Small intestine (tissue), 7 donors: ENCODE data around the gene FAM234B. TPM values are rescaled to one million over a fixed set of nuclear protein-coding genes. Genes with fewer than 3 reads are reported as not detected.

Experiments used
- DNase-seq, 2 donors: peaks; one replicate each; pipeline versions ENCODE4 v3.0.0 to v3.0.0-alpha.2; 2013
- FAIRE-seq: peaks from 2 replicates; lab custom pipeline; 2012; peaks lifted over from hg19 to GRCh38; lab: Jason Lieb, UNC
- H3K27ac ChIP-seq, 3 donors: one replicate each; pipeline ENCODE4 v1.5.1; 2013; ENCODE audit warnings: low read length in 2 of 3, mild to moderate bottlenecking in 2 of 3, control low read depth in 1 of 3, inconsistent platforms in 1 of 3, low read depth in 1 of 3, moderate library complexity in 1 of 3
- H3K27me3 ChIP-seq, 3 donors: one replicate each; pipeline ENCODE4 v1.6.1; 2013; ENCODE audit warnings: low read length in 3 of 3, inconsistent platforms in 1 of 3; ENCODE audit not compliant: control insufficient read depth in 3 of 3, insufficient read depth in 3 of 3
- H3K36me3 ChIP-seq, 3 donors: one replicate each; pipeline ENCODE4 v1.6.1; 2013; ENCODE audit warnings: low read length in 3 of 3, inconsistent platforms in 1 of 3, low read depth in 1 of 3, mild to moderate bottlenecking in 1 of 3, moderate library complexity in 1 of 3; ENCODE audit not compliant: control insufficient read depth in 3 of 3, insufficient read depth in 2 of 3
- H3K4me1 ChIP-seq, 3 donors: one replicate each; pipeline ENCODE4 v1.6.1; 2013; ENCODE audit warnings: low read length in 2 of 3, inconsistent platforms in 1 of 3, low read depth in 1 of 3, mild to moderate bottlenecking in 1 of 3, moderate library complexity in 1 of 3; ENCODE audit not compliant: control insufficient read depth in 3 of 3, insufficient read depth in 2 of 3
- H3K4me3 ChIP-seq, 3 donors: one replicate each; pipeline ENCODE4 v1.5.1; 2013; ENCODE audit warnings: low read length in 3 of 3, control low read depth in 1 of 3, inconsistent platforms in 1 of 3, low read depth in 1 of 3, mild to moderate bottlenecking in 1 of 3, moderate library complexity in 1 of 3
- H3K9me3 ChIP-seq, 2 donors: one replicate each; pipeline ENCODE4 v1.6.1; 2013; ENCODE audit warnings: low read depth in 1 of 2, low read length in 1 of 2; ENCODE audit not compliant: control insufficient read depth in 2 of 2, insufficient read depth in 1 of 2
- WGBS, 3 donors: extraction: QIAGEN DNeasy Blood & Tissue Kit; methylation state at CpG; one replicate each; pipeline ENCODE4 v1.1.7; 2013; 5-methylcytosine and 5-hydroxymethylcytosine counted together
- polyA plus RNA-seq, 4 donors: library from polyadenylated mRNA; stranded (reverse) in 3 of 4; unstranded in 1 of 4; fragments of 200-250 nt in 3 of 4; fragments of 120-200 nt in 1 of 4; gene quantifications; one replicate each; pipeline versions ENCODE4 v1.2.1 to v1.2.3, GENCODE V29; 2013
- donor health status: healthy with polysubstance abuse.
- donor health status: control.
- donor health status: control.
- donor health status: Bipolar disorder and iron deficiency.
- donor health status: healthy.

The FAM234B gene
- polyA plus RNA-seq, 4 donors = 0.45 to 7.8 (median 1.4) TPM

DNA sequence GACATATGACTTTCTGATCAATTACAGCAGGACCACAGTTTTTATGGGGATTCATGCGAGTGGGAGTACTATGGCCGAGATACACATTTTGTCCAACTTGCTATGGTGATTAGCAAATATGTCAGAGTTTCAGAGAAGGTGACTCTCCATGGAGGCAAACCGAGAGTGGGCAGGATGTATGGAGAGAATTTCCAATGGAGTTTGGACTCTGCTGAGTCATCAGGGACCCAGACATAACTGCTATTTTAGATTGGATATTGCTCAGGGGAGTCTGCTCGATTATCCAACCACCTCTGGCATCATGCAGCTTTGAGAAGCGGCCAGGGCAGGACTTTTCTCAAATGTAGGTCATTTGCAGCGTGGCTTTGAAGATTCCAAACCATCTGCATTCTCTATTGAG, 68.8 kb downstream of the FAM234B start:
- no peak overlapping the region for H3K27ac ChIP-seq
- no peaks in the 10 kb centered on the region for H3K9me3 ChIP-seq
- DNase-seq = peak in 1 of 2 donors; percentile 55
- H3K4me3 ChIP-seq = no peak overlapping the region
- FAIRE-seq = no peak
- H3K4me1 ChIP-seq = peaks cover 0 to 2% (median 0%) of the 10 kb centered on the region in 3 donors
- 60 to 83% (median 72%) methylated on average over 6 of the region's 6 CpGs for WGBS, 3 donors
- peaks cover 0 to 3% (median 0%) of the 10 kb centered on the region in 3 donors for H3K27me3 ChIP-seq
- H3K36me3 ChIP-seq = no peaks in the 10 kb centered on the region

DNA sequence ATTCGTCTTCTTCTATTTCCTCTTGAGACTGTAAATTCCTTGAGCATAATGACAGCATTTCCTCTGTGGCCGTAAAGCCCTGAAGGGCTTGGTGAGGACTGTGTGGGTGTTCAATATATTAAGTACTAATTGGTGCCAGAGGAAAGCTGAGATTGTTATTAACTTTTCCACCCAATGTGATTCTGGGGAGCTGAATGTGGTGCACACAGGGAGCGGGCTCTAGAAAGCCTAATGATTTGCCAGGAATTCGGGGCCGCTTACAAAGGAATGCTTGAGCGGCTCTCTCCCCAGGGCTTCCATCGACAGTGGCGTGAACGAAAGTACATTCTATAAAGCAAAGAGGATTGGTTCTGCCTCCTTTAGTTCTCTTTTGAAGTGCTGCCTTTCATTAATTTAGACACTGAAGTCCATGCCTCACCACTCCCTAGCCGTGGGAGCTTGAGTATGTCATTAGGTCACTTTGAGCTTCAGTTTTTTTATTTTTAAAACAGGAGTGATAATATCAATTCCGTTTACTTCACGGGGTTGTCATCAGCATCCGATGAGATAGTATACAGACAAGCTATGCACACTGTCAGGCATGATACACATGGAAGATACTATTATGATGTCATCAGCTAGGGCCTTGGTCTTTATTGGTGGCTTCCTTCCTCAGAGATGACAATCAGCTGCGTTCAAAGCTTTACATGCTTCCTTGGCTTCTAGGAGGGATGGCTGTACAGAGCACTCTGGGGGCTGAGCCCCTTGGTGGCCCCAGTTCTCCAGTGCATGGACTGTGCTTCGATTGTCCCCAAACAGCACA, 70.3 kb downstream of the FAM234B start:
- no peaks in the 10 kb centered on the region for H3K36me3 ChIP-seq
- FAIRE-seq = no peak
- no peak overlapping the region for H3K27ac ChIP-seq
- peaks cover 0 to 2% (median 0%) of the 10 kb centered on the region in 3 donors for H3K4me1 ChIP-seq
- H3K27me3 ChIP-seq = peaks cover 0 to 3% (median 0%) of the 10 kb centered on the region in 3 donors
- WGBS, 3 donors = 80 to 85% (median 83%) methylated on average over 15 of the region's 15 CpGs
- H3K4me3 ChIP-seq = no peak overlapping the region
- DNase-seq = no peak
- H3K9me3 ChIP-seq = no peaks in the 10 kb centered on the region

DNA sequence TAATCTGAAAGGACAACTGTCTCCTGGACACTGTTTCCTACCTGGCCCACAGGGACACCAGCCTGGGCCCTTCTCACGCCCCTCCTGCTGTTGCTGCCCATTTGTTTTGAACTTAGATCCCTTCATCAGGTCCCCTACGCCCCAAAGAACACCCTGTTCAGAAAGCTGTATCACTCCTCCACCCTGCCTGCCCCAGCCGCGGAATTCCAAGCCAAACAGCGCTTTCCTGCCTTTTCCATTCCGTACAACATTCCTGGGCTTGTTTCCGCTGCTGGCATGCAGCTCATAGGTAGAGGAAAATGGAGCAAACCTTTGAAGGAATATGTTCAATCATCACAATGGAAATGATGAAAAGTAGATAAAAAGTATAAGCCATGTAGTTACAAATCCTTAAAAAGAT, 72.1 kb downstream of the FAM234B start:
- no peak overlapping the region for H3K27ac ChIP-seq
- no peak for DNase-seq
- WGBS, 3 donors = 82 to 85% (median 83%) methylated on average over 7 of the region's 7 CpGs
- no peak for FAIRE-seq
- peaks cover 0 to 3% (median 0%) of the 10 kb centered on the region in 3 donors for H3K27me3 ChIP-seq
- no peaks in the 10 kb centered on the region for H3K36me3 ChIP-seq
- peaks cover 0 to 2% (median 0%) of the 10 kb centered on the region in 3 donors for H3K4me1 ChIP-seq
- H3K4me3 ChIP-seq = no peak overlapping the region
- no peaks in the 10 kb centered on the region for H3K9me3 ChIP-seq

DNA sequence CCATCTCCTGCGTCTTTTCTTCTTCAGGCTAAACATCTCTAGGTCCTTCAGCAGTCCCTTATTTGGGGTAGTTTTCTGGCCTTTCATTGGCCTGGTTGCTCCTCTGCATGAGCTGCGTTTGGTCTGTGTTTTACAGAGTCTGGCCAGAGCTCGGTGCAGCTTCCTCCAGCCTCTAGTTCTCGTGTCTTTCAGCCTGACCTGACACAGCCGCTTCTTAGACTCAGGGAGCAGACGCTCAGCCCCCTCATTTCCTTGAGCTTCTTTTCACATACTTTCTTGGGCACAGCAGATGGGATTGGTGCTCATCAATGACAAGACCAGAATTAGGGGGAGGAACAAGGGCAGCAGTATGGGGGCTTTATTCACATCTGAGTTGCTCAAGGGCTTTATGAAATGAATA, 72.8 kb downstream of the FAM234B start:
- DNase-seq (no peak), FAIRE-seq (no peak)
- no peaks in the 10 kb centered on the region for H3K9me3 ChIP-seq
- peaks cover 0 to 2% (median 0%) of the 10 kb centered on the region in 3 donors for H3K4me1 ChIP-seq
- H3K27me3 ChIP-seq = peaks cover 0 to 3% (median 0%) of the 10 kb centered on the region in 3 donors
- 60 to 89% (median 75%) methylated on average over 6 of the region's 6 CpGs for WGBS, 3 donors
- no peak overlapping the region for H3K4me3 ChIP-seq
- H3K27ac ChIP-seq = no peak overlapping the region
- no peaks in the 10 kb centered on the region for H3K36me3 ChIP-seq

DNA sequence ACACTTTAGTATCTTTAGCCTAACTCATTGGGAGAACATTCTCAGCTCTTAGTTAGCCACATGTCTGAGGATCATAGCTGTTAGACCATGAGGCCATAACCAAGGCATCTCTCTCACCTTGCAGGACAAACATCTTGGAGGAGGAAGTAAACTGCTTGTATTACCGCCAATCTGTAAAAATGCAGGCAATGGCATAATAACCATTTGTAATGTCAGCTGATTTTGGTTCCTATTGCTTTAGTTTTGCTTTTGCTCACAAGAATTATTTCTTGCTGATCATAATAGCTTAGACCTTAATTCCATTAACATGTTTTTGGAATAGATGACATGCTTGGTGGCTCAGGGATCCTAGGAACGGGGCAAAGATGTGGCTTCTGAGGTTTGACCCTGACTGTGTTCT, 75.6 kb downstream of the FAM234B start:
- no peak overlapping the region for H3K27ac ChIP-seq
- FAIRE-seq = no peak
- H3K4me3 ChIP-seq = no peak overlapping the region
- H3K36me3 ChIP-seq = no peaks in the 10 kb centered on the region
- peaks cover 0 to 1% (median 0%) of the 10 kb centered on the region in 3 donors for H3K27me3 ChIP-seq
- no peak for DNase-seq
- WGBS, 3 donors = 83 to 91% (median 87%) methylated on average over 2 of the region's 2 CpGs
- H3K9me3 ChIP-seq = no peaks in the 10 kb centered on the region
- no peaks in the 10 kb centered on the region for H3K4me1 ChIP-seq

DNA sequence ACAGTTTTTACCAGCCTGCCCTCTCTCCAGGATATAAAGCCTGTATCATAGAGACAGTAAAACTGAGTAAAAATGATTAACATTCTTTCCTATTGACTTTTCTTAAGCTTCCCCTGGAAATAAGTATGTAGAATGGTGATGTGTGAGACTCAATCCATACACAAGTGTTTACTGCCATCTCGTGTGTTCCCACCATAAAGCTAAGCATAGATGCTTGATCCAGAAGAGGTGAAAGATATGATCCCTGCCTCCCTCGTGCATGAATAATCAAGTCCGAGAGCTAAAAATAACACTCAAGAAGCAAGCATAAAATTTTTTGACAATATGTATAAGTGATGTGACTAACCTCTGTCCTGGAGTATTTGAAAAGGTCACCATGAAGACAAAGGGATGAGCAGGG, 76.2 kb downstream of the FAM234B start:
- DNase-seq (no peak), FAIRE-seq (no peak)
- no peak overlapping the region for H3K27ac ChIP-seq
- no peaks in the 10 kb centered on the region for H3K36me3 ChIP-seq
- no peak overlapping the region for H3K4me3 ChIP-seq
- H3K4me1 ChIP-seq = no peaks in the 10 kb centered on the region
- 89 to 94% (median 90%) methylated on average over 3 of the region's 3 CpGs for WGBS, 3 donors
- H3K9me3 ChIP-seq = no peaks in the 10 kb centered on the region
- no peaks in the 10 kb centered on the region for H3K27me3 ChIP-seq

DNA sequence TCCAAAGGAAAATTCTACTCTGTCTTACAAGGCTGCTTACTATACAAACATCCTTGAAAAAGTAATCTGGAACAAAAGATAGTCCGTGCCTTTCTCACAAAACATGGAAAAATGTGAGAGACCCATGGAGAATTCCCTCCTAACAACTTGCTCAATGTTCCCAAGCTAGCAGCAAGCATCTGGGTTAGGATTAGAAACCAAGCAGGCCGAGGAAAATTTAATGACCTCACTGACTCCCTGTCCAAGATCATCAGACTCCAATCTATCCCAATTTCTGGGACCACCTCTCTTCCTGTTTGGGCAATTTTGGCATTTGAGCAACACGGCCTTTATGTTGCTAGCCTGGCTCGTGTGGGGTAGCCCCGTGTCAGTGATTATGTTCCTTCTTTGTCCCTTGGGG, 77.4 kb downstream of the FAM234B start:
- no peaks in the 10 kb centered on the region for H3K36me3 ChIP-seq
- 81 to 87% (median 84%) methylated on average over 5 of the region's 5 CpGs for WGBS, 3 donors
- DNase-seq (no peak), FAIRE-seq (no peak)
- H3K9me3 ChIP-seq = no peaks in the 10 kb centered on the region
- no peaks in the 10 kb centered on the region for H3K27me3 ChIP-seq
- H3K4me3 ChIP-seq = no peak overlapping the region
- H3K4me1 ChIP-seq = no peaks in the 10 kb centered on the region
- no peak overlapping the region for H3K27ac ChIP-seq

DNA sequence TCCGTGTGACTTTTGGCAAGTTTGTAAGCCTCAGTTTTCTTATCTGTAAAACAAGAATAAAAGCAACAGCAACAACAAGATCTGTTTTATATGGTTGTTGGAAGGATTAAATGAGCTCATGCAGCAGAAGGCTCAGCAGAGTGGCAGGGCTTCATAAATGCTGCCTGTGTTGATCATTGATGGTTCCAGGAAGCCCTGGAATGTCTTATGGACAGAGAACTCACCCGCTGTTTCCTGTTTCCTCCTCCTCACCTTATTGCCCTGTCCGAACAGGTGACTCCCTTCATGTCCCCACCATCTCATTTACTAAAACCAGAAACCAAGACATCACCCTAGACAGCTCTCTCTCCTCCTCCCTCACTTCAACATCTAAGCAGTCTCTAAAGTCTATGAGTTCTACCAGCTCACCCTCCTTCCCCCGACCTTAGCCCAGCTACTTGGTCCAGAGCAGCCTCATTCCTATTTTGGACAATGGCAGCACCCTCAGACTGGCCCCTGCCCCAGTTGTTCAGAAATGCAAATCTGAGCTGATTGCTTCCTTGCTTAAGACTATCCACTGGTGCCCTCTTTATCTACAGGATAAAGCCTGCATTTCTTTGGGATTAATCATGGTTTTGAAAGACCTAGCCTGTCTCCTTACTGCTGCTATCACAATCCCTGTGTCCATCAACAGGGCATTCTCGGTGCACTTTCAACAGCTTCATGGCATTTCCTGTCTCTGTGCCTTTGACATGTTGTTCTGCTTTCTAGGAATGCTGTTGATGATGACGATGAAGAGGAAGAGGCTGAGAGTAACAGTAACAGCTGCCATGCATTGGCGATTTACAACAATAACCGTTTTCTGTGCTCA, 80.7 kb downstream of the FAM234B start:
- H3K27me3 ChIP-seq = no peaks in the 10 kb centered on the region
- no peak for FAIRE-seq
- no peaks in the 10 kb centered on the region for H3K36me3 ChIP-seq
- H3K4me3 ChIP-seq = no peak overlapping the region
- WGBS, 3 donors = 80 to 84% (median 83%) methylated on average over 8 of the region's 8 CpGs
- no peaks in the 10 kb centered on the region for H3K9me3 ChIP-seq
- H3K4me1 ChIP-seq = no peaks in the 10 kb centered on the region
- no peak overlapping the region for H3K27ac ChIP-seq
- no peak for DNase-seq
